H1 (cell line): ENCODE data around the gene PDZD2. TPM values are rescaled to one million over a fixed set of nuclear protein-coding genes. Genes with fewer than 3 reads are reported as not detected.

ENCODE experiments used
- BACH1 ChIP-seq: IDR thresholded peaks from 2 replicates; pipeline ENCODE4 v1.6.1; 2012; ENCODE audit warnings: low read length, improper control_type of control experiment
- CREB1 ChIP-seq: IDR thresholded peaks from 2 replicates; pipeline ENCODE4 v1.6.1; 2012; ENCODE audit warnings: inconsistent platforms
- FOSL1 ChIP-seq: IDR thresholded peaks from 2 replicates; pipeline ENCODE4 v1.6.1; 2011; ENCODE audit warnings: mild to moderate bottlenecking, low read depth, low read length, moderate library complexity; ENCODE audit not compliant: insufficient read depth
- JUN ChIP-seq: IDR thresholded peaks from 2 replicates; pipeline ENCODE4 v1.6.1; 2011; ENCODE audit warnings: low read depth, mild to moderate bottlenecking, improper control_type of control experiment, low read length
- KDM5A ChIP-seq: fragments of 200-600 bp; IDR thresholded peaks from 2 replicates; pipeline ENCODE4 v1.7.1; 2012; ENCODE audit warnings: mild to moderate bottlenecking, low read length, inconsistent platforms, mixed read lengths
- PHF8 ChIP-seq: fragments of 200-600 bp; sonication (generic); conservative IDR thresholded peaks from 2 replicates; pipeline ENCODE4 v1.7.1; 2012; ENCODE audit warnings: low read depth, mild to moderate bottlenecking, inconsistent platforms, low read length, moderate library complexity
- POLR2A ChIP-seq, 2 experiments: IDR thresholded peaks; 1 replicate in 1 of 2; 2 replicates in 1 of 2; pipeline ENCODE4 v1.6.1; 2011; ENCODE audit warnings: low read depth in 2 of 2, low read length in 2 of 2, mild to moderate bottlenecking in 2 of 2; ENCODE audit errors: control extremely low read depth in 1 of 2
- SIN3A ChIP-seq, 2 experiments: IDR thresholded peaks in 1 of 2; conservative IDR thresholded peaks in 1 of 2; 2 replicates each; pipeline ENCODE4 v1.6.1; 2011 to 2012; ENCODE audit warnings: low read length in 2 of 2, improper control_type of control experiment in 1 of 2, low read depth in 1 of 2, mild to moderate bottlenecking in 1 of 2
- SP2 ChIP-seq: IDR thresholded peaks from 2 replicates; pipeline ENCODE4 v1.6.1; 2012; ENCODE audit warnings: mild to moderate bottlenecking, low read length, inconsistent platforms
- SRF ChIP-seq: IDR thresholded peaks from 2 replicates; pipeline ENCODE4 v1.6.1; 2011; ENCODE audit warnings: mild to moderate bottlenecking, low read depth, low read length, moderate library complexity
- TAF1 ChIP-seq: IDR thresholded peaks from 2 replicates; pipeline ENCODE4 v1.6.1; 2011; ENCODE audit warnings: mild to moderate bottlenecking, low read depth, low read length
- polyA plus RNA-seq, 7 experiments: library from polyadenylated mRNA; depleted of rRNA in 3 of 7; stranded (reverse) in 5 of 7; unstranded in 2 of 7; fragments of >200 nt in 5 of 7; fragments of 200-250 nt in 2 of 7; gene quantifications; 1 replicate in 5 of 7; 2 replicates in 1 of 7; 4 replicates in 1 of 7; pipeline versions ENCODE4 v1.2.1 to v1.2.3, GENCODE V29; 2011 to 2013; ENCODE audit warnings: missing spikeins in 2 of 7, mixed read lengths in 2 of 7
- total RNA-seq: library from RNA; stranded (reverse); fragmentation: NEBNext Ultra II Directional; extraction: Animal tissue kit (Norgen Biotek cat#: 25700); gene quantifications from 2 replicates; pipeline ENCODE4 v1.2.1, GENCODE V29; 2021
- TF ChIP-seq, protein P1 (sequence below): fragments of 300-600 bp; sonication (generic); IDR thresholded peaks from 2 replicates; pipeline ENCODE4 v1.7.1; 2012; ENCODE audit warnings: low read length, moderate library complexity, mild to moderate bottlenecking, inconsistent platforms; ENCODE audit not compliant: insufficient replicate concordance
- TF ChIP-seq, protein P2 (sequence below): IDR thresholded peaks from 2 replicates; pipeline ENCODE4 v1.6.1; 2012; ENCODE audit warnings: inconsistent platforms

The PDZD2 gene
- total and polyA plus RNA-seq, 2 of the 8 experiments (the other 6 are each of a cell fraction or from before 2014, with no cell fraction given), result 1.2 to 6.8 TPM

DNA sequence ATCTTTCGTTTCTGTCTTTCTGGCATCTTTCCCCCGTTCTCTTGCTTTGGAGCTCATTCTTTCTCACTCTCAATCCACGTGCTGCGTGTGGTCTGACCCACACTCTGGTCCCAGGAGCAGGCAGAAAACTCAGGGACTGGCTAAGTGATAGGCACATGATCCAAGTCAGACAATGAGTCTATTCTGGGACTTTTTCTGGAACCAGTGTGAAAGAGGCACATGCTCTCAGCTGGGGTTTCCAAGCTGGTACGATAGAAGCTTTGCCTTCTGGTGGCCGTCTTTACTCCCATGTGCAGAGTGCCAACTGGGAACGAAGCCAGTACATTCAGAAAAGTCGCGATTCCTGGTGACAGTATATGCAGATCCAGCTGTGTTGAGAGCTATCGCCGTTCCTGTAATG is 94.4 kb downstream of the PDZD2 start (continued):
- TF ChIP-seq, protein P1, sequence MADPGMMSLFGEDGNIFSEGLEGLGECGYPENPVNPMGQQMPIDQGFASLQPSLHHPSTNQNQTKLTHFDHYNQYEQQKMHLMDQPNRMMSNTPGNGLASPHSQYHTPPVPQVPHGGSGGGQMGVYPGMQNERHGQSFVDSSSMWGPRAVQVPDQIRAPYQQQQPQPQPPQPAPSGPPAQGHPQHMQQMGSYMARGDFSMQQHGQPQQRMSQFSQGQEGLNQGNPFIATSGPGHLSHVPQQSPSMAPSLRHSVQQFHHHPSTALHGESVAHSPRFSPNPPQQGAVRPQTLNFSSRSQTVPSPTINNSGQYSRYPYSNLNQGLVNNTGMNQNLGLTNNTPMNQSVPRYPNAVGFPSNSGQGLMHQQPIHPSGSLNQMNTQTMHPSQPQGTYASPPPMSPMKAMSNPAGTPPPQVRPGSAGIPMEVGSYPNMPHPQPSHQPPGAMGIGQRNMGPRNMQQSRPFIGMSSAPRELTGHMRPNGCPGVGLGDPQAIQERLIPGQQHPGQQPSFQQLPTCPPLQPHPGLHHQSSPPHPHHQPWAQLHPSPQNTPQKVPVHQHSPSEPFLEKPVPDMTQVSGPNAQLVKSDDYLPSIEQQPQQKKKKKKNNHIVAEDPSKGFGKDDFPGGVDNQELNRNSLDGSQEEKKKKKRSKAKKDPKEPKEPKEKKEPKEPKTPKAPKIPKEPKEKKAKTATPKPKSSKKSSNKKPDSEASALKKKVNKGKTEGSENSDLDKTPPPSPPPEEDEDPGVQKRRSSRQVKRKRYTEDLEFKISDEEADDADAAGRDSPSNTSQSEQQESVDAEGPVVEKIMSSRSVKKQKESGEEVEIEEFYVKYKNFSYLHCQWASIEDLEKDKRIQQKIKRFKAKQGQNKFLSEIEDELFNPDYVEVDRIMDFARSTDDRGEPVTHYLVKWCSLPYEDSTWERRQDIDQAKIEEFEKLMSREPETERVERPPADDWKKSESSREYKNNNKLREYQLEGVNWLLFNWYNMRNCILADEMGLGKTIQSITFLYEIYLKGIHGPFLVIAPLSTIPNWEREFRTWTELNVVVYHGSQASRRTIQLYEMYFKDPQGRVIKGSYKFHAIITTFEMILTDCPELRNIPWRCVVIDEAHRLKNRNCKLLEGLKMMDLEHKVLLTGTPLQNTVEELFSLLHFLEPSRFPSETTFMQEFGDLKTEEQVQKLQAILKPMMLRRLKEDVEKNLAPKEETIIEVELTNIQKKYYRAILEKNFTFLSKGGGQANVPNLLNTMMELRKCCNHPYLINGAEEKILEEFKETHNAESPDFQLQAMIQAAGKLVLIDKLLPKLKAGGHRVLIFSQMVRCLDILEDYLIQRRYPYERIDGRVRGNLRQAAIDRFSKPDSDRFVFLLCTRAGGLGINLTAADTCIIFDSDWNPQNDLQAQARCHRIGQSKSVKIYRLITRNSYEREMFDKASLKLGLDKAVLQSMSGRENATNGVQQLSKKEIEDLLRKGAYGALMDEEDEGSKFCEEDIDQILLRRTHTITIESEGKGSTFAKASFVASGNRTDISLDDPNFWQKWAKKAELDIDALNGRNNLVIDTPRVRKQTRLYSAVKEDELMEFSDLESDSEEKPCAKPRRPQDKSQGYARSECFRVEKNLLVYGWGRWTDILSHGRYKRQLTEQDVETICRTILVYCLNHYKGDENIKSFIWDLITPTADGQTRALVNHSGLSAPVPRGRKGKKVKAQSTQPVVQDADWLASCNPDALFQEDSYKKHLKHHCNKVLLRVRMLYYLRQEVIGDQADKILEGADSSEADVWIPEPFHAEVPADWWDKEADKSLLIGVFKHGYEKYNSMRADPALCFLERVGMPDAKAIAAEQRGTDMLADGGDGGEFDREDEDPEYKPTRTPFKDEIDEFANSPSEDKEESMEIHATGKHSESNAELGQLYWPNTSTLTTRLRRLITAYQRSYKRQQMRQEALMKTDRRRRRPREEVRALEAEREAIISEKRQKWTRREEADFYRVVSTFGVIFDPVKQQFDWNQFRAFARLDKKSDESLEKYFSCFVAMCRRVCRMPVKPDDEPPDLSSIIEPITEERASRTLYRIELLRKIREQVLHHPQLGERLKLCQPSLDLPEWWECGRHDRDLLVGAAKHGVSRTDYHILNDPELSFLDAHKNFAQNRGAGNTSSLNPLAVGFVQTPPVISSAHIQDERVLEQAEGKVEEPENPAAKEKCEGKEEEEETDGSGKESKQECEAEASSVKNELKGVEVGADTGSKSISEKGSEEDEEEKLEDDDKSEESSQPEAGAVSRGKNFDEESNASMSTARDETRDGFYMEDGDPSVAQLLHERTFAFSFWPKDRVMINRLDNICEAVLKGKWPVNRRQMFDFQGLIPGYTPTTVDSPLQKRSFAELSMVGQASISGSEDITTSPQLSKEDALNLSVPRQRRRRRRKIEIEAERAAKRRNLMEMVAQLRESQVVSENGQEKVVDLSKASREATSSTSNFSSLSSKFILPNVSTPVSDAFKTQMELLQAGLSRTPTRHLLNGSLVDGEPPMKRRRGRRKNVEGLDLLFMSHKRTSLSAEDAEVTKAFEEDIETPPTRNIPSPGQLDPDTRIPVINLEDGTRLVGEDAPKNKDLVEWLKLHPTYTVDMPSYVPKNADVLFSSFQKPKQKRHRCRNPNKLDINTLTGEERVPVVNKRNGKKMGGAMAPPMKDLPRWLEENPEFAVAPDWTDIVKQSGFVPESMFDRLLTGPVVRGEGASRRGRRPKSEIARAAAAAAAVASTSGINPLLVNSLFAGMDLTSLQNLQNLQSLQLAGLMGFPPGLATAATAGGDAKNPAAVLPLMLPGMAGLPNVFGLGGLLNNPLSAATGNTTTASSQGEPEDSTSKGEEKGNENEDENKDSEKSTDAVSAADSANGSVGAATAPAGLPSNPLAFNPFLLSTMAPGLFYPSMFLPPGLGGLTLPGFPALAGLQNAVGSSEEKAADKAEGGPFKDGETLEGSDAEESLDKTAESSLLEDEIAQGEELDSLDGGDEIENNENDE, result no peak
- TF ChIP-seq TAF1 (no peak), BACH1 (no peak), SP2 (no peak), PHF8 (no peak), SRF (no peak), CREB1 (no peak), JUN (no peak), FOSL1 (no peak), POLR2A (IDR thresholded peaks at IDR 0.05; ENCODE audit: control extremely low read depth in 1 of 2, low read depth in 2 of 2, low read length in 2 of 2) (no peak), KDM5A (no peak), SIN3A (conservative IDR thresholded peaks at IDR 0.05 in 1 of 2, IDR thresholded peaks at IDR 0.05 in 1 of 2; ENCODE audit: low read depth in 1 of 2, low read length in 2 of 2) (no peak)
- TF ChIP-seq, protein P2, sequence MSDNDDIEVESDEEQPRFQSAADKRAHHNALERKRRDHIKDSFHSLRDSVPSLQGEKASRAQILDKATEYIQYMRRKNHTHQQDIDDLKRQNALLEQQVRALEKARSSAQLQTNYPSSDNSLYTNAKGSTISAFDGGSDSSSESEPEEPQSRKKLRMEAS, result no peak
